GM11168 (cell line): ENCODE results near the gene BRSK1.

Experiments
- in situ Hi-C: fragments of 300-500 bp; cut with MboI; formaldehyde crosslinking; loops from one replicate; pipeline ENCODE4 v1.12.0; 2022; ENCODE audit warnings: low sequenced_read_pairs; ENCODE audit not compliant: unreplicated experiment

Gene BRSK1

DNA sequence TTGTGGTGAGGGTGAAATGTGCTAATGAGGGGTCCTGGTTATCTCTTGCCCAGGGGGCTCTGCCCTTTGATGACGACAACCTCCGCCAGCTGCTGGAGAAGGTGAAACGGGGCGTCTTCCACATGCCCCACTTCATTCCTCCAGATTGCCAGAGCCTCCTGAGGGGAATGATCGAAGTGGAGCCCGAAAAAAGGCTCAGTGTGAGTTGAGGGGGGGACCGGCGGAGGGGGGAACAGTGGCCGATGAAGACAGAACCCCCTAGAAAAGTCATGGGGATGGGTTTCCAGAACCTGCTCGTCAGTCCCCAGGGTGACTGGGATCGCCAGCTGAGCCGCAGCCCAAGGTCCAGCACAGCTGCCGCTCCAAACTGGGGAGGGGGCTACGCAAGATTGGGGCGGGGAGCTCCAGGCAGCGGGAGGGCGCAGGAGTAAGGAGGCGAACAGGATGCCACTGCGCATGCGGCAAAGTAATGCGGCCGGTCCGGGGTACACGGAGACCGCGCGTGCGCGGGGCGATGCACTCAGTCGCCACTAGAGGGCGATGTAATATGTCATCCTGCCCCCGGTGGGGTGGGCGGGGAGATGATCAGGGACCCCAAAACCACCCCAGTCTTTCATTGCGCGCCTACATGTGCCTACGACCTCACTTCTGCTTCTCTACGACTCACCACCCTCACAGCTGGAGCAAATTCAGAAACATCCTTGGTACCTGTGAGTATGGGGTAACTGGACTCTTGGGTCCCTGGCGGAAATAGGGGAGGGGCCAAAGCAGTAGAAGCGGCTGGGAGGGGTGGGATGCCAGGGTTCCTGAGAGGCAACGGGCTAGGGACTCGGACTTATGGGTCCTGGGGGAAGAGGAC lies 17.9 kb downstream of the BRSK1 start:
- in situ Hi-C loops: no loop called here

DNA sequence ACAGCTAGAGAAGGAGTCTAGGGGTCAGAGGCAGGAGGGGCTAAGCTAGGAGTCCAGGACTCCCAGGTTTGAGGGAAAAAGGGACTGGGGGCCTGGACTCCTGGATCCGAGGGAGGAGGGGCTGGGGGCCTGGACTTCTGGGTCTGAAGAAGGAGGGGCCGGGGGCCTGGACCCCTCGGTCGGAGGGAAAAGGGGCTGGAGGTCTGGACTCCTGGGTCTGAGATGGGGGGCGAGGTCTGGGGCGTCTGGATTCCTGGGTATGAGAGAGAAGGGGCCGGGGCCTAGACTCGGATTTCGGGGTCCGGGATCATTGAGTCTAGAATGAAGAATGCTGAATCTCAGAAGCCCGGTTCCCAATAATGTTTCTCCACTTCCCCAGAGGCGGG lies 18.5 kb downstream of the BRSK1 start:
- in situ Hi-C loops: no loop called here

- in situ Hi-C loops: no loop called here
These were observed 19.7 kb downstream of the BRSK1 start for GRCh38 chr19:55303477-55303876.

DNA sequence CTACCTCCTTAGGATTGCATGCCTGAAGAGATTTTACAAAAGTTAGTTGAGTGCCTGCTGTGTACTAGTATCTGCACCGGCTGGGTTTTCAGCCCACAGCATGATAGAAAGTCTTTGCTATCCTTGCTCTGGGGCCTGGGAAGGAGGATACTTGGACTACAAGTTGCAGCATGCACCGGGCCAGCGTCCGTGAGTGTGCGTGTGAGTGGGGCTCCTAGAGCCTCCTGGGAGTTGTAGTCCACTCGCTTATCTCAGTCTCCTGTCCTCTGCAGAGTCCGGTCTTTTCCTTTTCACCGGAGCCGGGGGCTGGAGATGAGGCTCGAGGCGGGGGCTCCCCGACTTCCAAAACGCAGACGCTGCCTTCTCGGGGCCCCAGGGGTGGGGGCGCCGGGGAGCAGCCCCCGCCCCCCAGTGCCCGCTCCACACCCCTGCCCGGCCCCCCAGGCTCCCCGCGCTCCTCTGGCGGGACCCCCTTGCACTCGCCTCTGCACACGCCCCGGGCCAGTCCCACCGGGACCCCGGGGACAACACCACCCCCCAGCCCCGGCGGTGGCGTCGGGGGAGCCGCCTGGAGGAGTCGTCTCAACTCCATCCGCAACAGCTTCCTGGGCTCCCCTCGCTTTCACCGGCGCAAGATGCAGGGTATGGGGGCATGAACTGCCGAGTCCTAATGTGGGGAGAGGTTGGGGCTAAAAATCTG lies 20.6 kb downstream of the BRSK1 start:
- in situ Hi-C loops: no loop called here

DNA sequence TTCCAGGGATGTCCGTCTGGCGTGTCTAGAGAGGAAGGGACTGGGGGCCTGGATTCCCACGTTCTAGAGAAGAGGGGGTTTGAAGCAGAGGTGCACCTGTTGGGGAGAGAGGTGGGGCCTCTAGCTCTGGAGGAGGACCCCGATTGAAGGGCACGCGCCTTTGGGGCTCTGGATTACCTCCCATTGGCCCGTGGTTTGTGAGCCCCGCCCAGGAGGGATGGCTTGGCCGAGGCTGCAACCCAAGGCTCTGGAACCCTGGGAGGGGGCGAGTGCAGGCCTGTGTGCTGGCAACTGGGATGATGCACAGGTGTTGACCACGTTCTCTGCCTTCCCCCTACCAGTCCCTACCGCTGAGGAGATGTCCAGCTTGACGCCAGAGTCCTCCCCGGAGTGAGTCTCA lies 21.2 kb downstream of the BRSK1 start:
- in situ Hi-C loops: no loop called here

GRCh38 chr19:55305491-55305890 lies 21.7 kb downstream of the BRSK1 start:
- in situ Hi-C loops: no loop called here

DNA sequence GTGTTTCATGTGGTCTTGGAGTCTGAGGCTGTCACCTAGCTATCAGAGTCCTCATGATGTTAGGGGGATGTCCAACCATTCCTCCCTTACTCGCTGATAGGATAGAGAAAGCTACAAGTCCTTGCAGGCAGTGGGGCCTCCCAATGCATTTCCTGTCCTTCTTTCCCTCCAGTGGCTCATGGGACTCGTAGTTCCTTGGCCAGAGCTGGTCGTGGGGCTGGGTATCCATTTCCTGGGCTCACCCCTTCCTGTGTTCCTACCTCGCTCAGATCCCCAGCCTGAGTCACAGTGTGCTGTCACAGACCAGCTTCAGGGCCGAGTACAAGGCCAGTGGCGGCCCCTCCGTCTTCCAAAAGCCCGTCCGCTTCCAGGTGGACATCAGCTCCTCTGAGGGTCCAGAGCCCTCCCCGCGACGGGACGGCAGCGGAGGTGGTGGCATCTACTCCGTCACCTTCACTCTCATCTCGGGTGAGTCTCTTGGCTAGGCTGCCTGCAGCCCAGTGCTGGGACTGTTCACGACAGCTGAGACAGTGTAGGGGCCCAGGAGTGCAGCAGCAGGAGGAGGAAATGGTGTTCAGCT lies 22.3 kb downstream of the BRSK1 start:
- in situ Hi-C loops: no loop called here

DNA sequence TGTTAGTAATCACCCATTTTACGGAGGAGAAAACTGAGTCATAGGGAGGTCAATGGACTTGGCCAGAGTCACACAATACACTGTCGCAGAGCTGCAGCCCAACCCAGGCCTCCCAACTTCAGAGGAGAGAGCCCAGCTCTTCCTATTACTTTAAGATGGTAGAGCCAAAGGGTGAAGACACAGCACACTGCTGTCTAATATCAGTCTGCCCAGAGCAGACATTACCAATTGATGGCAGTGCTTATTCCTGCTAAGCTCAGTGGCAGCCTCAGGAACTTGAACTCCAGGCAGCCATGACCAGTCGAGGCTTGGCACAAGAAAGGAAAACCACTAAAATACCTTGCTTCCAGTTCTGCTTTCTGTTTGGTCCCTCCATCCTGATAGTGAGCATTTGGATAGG lies 22.9 kb downstream of the BRSK1 start:
- in situ Hi-C loops: no loop called here

DNA sequence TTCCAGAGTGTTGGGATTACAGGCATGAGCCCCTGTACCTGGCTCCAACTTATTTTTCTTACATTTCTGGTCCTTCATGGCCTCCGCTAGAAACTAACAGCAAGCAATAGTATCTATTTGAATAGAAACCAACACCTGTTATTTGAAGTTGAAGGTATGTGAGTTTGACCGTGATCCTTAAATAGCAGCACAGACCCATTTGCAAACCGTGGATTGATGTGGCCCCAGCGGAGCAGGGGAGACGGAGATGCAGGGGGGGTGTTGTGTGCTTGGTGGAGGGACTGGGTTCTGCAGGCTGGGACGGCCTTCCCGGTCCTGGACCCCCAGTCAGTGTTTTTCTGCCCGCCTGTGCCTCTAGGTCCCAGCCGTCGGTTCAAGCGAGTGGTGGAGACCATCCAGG lies 24.5 kb downstream of the BRSK1 start:
- in situ Hi-C loops: no loop called here

- in situ Hi-C loops: no loop called here
These were observed 25.7 kb downstream of the BRSK1 start for GRCh38 chr19:55309448-55309847.

DNA sequence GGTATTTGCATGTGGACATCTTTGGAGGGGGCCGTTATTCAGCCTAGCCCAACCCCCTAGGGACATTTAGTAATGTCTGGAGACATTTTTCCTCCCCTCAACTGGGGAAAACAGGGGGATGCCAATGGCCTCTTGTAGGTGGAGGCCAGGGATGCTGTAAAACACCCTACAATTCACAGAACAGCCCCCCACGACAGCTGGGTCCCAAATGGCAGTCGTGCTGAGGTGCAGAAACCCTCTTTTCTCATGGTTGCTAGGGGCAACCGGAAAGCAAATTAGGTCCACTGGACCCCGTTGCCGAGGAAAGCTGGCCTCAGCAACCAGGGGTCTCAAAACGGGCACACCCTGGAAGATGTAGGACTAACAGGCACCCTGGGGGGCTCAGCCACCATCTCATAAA lies 26.7 kb downstream of the BRSK1 start:
- in situ Hi-C loops: no loop called here

GRCh38 chr19:55311397-55311796 lies 27.6 kb downstream of the BRSK1 start:
- in situ Hi-C loops: no loop called here

- in situ Hi-C loops: no loop called here
These were observed 28.0 kb downstream of the BRSK1 start for GRCh38 chr19:55311797-55312196.

DNA sequence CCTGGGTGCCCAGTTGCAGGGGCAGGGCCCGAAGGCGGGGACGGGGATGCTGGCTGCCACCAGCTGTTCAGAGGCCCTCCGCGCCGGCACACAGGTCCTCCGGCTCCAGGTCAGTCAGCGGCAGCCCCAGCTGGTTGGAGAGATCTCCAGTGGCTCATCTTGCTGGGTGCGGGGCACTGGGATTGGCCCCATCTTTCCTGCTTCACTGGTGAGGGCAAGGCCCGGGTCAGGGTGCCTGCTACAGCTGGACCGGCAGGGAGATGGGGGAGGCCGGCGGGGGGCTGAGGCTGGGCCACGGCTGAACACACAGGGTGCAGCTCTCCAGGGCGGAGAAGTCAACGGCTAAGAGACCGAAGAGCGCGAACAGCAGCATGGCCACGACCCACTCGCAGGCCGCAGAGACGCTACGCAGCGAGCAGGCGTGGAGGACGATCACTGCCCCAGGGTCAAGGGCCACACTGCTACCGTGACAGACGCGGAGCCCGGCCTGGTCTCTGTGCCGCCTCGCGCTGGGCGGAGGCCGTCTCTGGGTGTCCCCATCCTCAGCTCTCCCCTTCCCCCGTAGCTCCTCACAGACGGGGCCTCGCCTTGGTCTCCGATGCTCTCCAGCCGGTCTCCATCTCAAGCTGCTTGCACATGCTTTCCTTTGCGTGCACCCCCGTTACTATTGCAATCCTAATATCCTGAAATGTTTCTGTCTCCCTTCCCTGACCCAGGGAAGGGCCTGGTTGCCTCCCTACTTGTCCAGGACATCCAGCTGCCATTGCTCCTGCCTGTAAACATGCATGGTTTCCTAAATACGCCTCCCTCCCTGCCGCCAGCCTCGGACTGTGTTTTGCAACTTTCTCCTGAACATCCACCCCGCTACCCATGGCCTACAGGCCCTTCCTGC lies 29.1 kb downstream of the BRSK1 start:
- in situ Hi-C loops: no loop called here

DNA sequence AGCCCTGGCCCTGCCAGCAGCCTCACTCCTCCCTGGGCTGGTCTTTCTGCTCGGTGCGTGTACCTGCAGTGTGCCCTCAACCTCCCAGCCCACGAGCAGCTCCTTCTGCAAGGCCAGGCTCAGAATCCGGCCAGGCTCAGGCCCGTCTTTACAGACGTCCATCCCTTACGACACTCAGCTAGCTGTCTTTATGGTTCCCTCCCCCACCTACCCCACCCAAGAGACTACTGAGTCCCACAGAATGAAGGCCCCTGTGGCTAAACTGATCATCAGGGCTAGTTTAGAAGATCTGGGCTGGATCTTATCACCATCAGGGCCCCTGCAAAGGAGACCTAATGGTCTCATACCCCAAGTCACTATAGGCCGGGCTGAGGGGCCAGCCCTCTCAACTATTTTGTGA lies 30.6 kb downstream of the BRSK1 start:
- in situ Hi-C loops: no loop called here

GRCh38 chr19:55315956-55316525 lies 32.2 kb downstream of the BRSK1 start:
- in situ Hi-C loops: no loop called here

DNA sequence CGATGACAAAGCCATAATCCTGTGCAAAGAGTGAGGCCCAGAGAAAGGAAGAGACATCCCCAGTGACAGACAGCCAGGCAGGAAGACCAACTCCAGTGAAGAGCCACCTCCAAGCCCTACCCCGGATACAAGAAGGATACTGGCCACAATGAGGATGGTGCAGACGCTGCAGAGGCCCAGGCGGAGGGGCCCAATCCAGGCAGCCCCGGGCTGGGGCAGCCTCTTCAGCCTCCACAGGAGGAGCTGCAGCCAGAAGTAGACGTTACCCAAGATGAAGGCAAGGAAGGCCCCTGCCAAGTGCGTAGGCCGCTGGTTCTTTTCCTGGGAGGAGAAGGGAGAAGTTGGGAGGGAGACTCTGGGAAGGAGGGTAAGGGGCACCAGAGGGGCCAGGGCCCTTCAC lies 32.8 kb downstream of the BRSK1 start:
- in situ Hi-C loops: no loop called here

GRCh38 chr19:55319785-55320184 lies 36.0 kb downstream of the BRSK1 start:
- in situ Hi-C loops: no loop called here

- in situ Hi-C loops: no loop called here
These were observed 37.1 kb downstream of the BRSK1 start for GRCh38 chr19:55320844-55321419.
